H1 (cell line): ENCODE measurements around the gene ZNF516. TPM values are rescaled to one million over a fixed set of nuclear protein-coding genes. Genes with fewer than 3 reads are reported as not detected.
A peak's percentile ranks its signal among the peaks of the same experiment; 100 is the strongest.

Experiments
- CTCF ChIA-PET: fragments of 300-600 bp; sonication (Branson Sonifier 250); formaldehyde crosslinking; loops from one replicate; lab custom pipeline; 2021; ENCODE audit not compliant: partially characterized antibody; lab: Charles Lee
- POLR2A ChIA-PET: fragments of 300-600 bp; sonication (Branson Sonifier 250); formaldehyde crosslinking; loops from one replicate; lab custom pipeline; 2021; ENCODE audit warnings: inconsistent platforms; ENCODE audit not compliant: partially characterized antibody; lab: Charles Lee
- DNase-seq, 2 experiments: peaks; one replicate each; pipeline versions ENCODE4 v3.0.0 to v3.0.0-alpha.2; 2010 to 2022; ENCODE audit warnings: low spot score in 2 of 2, low read depth in 1 of 2, mixed read lengths in 1 of 2
- FAIRE-seq: peaks from 2 replicates; lab custom pipeline; 2011; peaks lifted over from hg19 to GRCh38; lab: Jason Lieb, UNC
- H2AFZ ChIP-seq: 2 replicates; pipeline ENCODE4 v1.8.1; 2012; ENCODE audit warnings: low read length, inconsistent platforms
- H2AK5ac ChIP-seq: 2 replicates; pipeline ENCODE4 v1.6.1; 2013; ENCODE audit warnings: low read depth, low read length
- H2BK120ac ChIP-seq: replicated peaks from 2 replicates; pipeline ENCODE3; 2013; ENCODE audit warnings: low read depth, low read length, inconsistent platforms
- H2BK12ac ChIP-seq: 2 replicates; pipeline ENCODE4 v1.6.1; 2013; ENCODE audit warnings: low read depth, low read length
- H2BK15ac ChIP-seq: 2 replicates; pipeline ENCODE4 v1.6.1; 2013; ENCODE audit warnings: low read length
- H2BK20ac ChIP-seq: 2 replicates; pipeline ENCODE4 v1.6.1; 2013; ENCODE audit warnings: low read length
- H2BK5ac ChIP-seq: 2 replicates; pipeline ENCODE4 v1.6.1; 2013; ENCODE audit warnings: low read depth, low read length
- H3K14ac ChIP-seq: 2 replicates; pipeline ENCODE4 v1.6.1; 2013; ENCODE audit warnings: inconsistent platforms; ENCODE audit not compliant: insufficient read length
- H3K18ac ChIP-seq: 2 replicates; pipeline ENCODE4 v1.6.1; 2013; ENCODE audit warnings: low read length; ENCODE audit errors: extremely low read depth
- H3K23ac ChIP-seq: 2 replicates; pipeline ENCODE4 v1.6.1; 2013; ENCODE audit warnings: inconsistent platforms; ENCODE audit not compliant: insufficient read length
- H3K23me2 ChIP-seq: 2 replicates; pipeline ENCODE4 v1.6.1; 2013; ENCODE audit warnings: low read depth, low read length
- H3K27ac ChIP-seq: 2 replicates; pipeline ENCODE4 v1.6.1; 2011; ENCODE audit warnings: low read depth, low read length, inconsistent platforms
- H3K27me3 ChIP-seq, 4 experiments: replicated peaks in 1 of 4; 1 replicate in 1 of 4; 2 replicates in 3 of 4; pipeline versions ENCODE4 v1.6.1 to v1.8.1; 2011 to 2013; ENCODE audit warnings: low read length in 3 of 4, mild to moderate bottlenecking in 3 of 4, inconsistent platforms in 2 of 4, mixed read lengths in 2 of 4, moderate library complexity in 1 of 4; ENCODE audit not compliant: control insufficient read depth in 3 of 4, insufficient read depth in 3 of 4; ENCODE audit errors: extremely low read depth in 1 of 4
- H3K36me3 ChIP-seq, 4 experiments: 2 replicates each; pipeline versions ENCODE4 v1.6.1 to v1.8.1; 2011 to 2013; ENCODE audit warnings: mild to moderate bottlenecking in 4 of 4, low read length in 3 of 4, moderate library complexity in 2 of 4, control low read depth in 1 of 4, inconsistent platforms in 1 of 4; ENCODE audit not compliant: insufficient read depth in 4 of 4, control insufficient read depth in 2 of 4
- H3K4ac ChIP-seq: replicated peaks from 2 replicates; pipeline ENCODE3; 2013; ENCODE audit warnings: low read length, low read depth, mixed read lengths, inconsistent platforms; ENCODE audit not compliant: insufficient read length
- H3K4me1 ChIP-seq, 4 experiments: replicated peaks in 1 of 4; 1 replicate in 1 of 4; 2 replicates in 3 of 4; pipeline versions ENCODE4 v1.6.1 to v1.8.1; 2011 to 2013; ENCODE audit warnings: low read length in 3 of 4, inconsistent platforms in 2 of 4, mixed read lengths in 1 of 4; ENCODE audit not compliant: insufficient read depth in 4 of 4, control insufficient read depth in 3 of 4
- H3K4me2 ChIP-seq, 2 experiments: 2 replicates each; pipeline versions ENCODE4 v1.6.1 to v1.8.1; 2011 to 2013; ENCODE audit warnings: low read depth in 2 of 2, low read length in 2 of 2, control low read depth in 1 of 2, inconsistent platforms in 1 of 2, mild to moderate bottlenecking in 1 of 2; ENCODE audit not compliant: insufficient read depth in 1 of 2
- H3K4me3 ChIP-seq, 4 experiments: fragments of 200-600, 300-600 bp in 1 of 4; sonication (generic), shearing (Covaris generic), sonication (Bioruptor Twin) in 1 of 4; 2 replicates each; pipeline versions ENCODE4 v1.5.1 to v1.8.1; 2011 to 2016; ENCODE audit warnings: low read length in 4 of 4, low read depth in 3 of 4, control low read depth in 2 of 4, inconsistent platforms in 2 of 4, mild to moderate bottlenecking in 2 of 4, mixed read lengths in 1 of 4, moderate library complexity in 1 of 4; ENCODE audit not compliant: insufficient read depth in 2 of 4; ENCODE audit errors: extremely low read depth in 1 of 4
- H3K56ac ChIP-seq: replicated peaks from 2 replicates; pipeline ENCODE3; 2013; ENCODE audit warnings: low read depth, mild to moderate bottlenecking, mixed read lengths, low read length, inconsistent platforms; ENCODE audit not compliant: insufficient read length
- H3K79me1 ChIP-seq: 2 replicates; pipeline ENCODE4 v1.6.1; 2013; ENCODE audit warnings: low read depth, low read length, control low read depth
- H3K79me2 ChIP-seq, 2 experiments: 2 replicates each; pipeline versions ENCODE4 v1.6.1 to v1.8.1; 2012 to 2013; ENCODE audit warnings: low read length in 2 of 2, mild to moderate bottlenecking in 2 of 2, inconsistent platforms in 1 of 2; ENCODE audit not compliant: insufficient read depth in 2 of 2, control insufficient read depth in 1 of 2
- H3K9ac ChIP-seq, 4 experiments: replicated peaks in 1 of 4; 1 replicate in 1 of 4; 2 replicates in 3 of 4; pipeline versions ENCODE4 v1.6.1 to v1.8.1; 2011 to 2013; ENCODE audit warnings: low read depth in 3 of 4, low read length in 3 of 4, control low read depth in 2 of 4, mild to moderate bottlenecking in 2 of 4, moderate library complexity in 2 of 4, inconsistent platforms in 1 of 4; ENCODE audit errors: extremely low read depth in 1 of 4
- H3K9me3 ChIP-seq, 2 experiments: 2 replicates each; pipeline versions ENCODE4 v1.6.1 to v1.8.1; 2012 to 2013; ENCODE audit warnings: mild to moderate bottlenecking in 2 of 2, moderate library complexity in 2 of 2, control low read depth in 1 of 2, inconsistent platforms in 1 of 2, low read depth in 1 of 2, low read length in 1 of 2, mixed read lengths in 1 of 2; ENCODE audit not compliant: insufficient read depth in 2 of 2
- H4K20me1 ChIP-seq, 2 experiments: replicated peaks in 1 of 2; 2 replicates each; pipeline versions ENCODE3 to v1.8.1; 2011 to 2013; ENCODE audit warnings: inconsistent platforms in 2 of 2, low read length in 2 of 2, mild to moderate bottlenecking in 1 of 2; ENCODE audit not compliant: insufficient read depth in 2 of 2, control insufficient read depth in 1 of 2
- H4K5ac ChIP-seq: 2 replicates; pipeline ENCODE4 v1.6.1; 2013; ENCODE audit warnings: low read length, low read depth, mixed read lengths, inconsistent platforms; ENCODE audit not compliant: insufficient read length
- H4K8ac ChIP-seq: 2 replicates; pipeline ENCODE4 v1.8.0; 2013; ENCODE audit warnings: mild to moderate bottlenecking, moderate library complexity, low read length, inconsistent platforms; ENCODE audit not compliant: insufficient read depth; ENCODE audit errors: extremely low read depth
- H4K91ac ChIP-seq: replicated peaks from 2 replicates; pipeline ENCODE3; 2013; ENCODE audit warnings: low read length, mixed read lengths, inconsistent platforms; ENCODE audit not compliant: insufficient read length
- GTF2F1 ChIP-seq: IDR thresholded peaks from 2 replicates; pipeline ENCODE4 v1.6.1; 2012; ENCODE audit warnings: low read depth, low read length, improper control_type of control experiment, borderline replicate concordance
- POLR2A ChIP-seq, 2 experiments: IDR thresholded peaks; 1 replicate in 1 of 2; 2 replicates in 1 of 2; pipeline ENCODE4 v1.6.1; 2011; ENCODE audit warnings: low read depth in 2 of 2, low read length in 2 of 2, mild to moderate bottlenecking in 2 of 2; ENCODE audit errors: control extremely low read depth in 1 of 2
- SRF ChIP-seq: IDR thresholded peaks from 2 replicates; pipeline ENCODE4 v1.6.1; 2011; ENCODE audit warnings: mild to moderate bottlenecking, low read depth, low read length, moderate library complexity
- TAF1 ChIP-seq: IDR thresholded peaks from 2 replicates; pipeline ENCODE4 v1.6.1; 2011; ENCODE audit warnings: mild to moderate bottlenecking, low read depth, low read length
- ZNF274 ChIP-seq: IDR thresholded peaks from 2 replicates; pipeline ENCODE4 v1.7.0; 2012; ENCODE audit warnings: low read length, borderline replicate concordance; ENCODE audit errors: extremely low read depth
- WGBS, 2 experiments: shearing (Covaris generic) in 1 of 2; methylation state at CpG; one replicate each; pipeline versions ENCODE4 v1.1.6 to v1.1.7; 2013 to 2015; ENCODE audit warnings: low lambda C conversion rate in 2 of 2, mixed read lengths in 2 of 2, inconsistent platforms in 1 of 2, low coverage in 1 of 2, missing lambda C conversion rate in 1 of 2; ENCODE audit not compliant: insufficient replicate concordance in 2 of 2, insufficient coverage in 1 of 2, insufficient read length in 1 of 2; ENCODE audit errors: extremely low coverage in 1 of 2, missing lambda C conversion rate in 1 of 2; 5-methylcytosine and 5-hydroxymethylcytosine counted together
- polyA plus RNA-seq, 7 experiments: library from polyadenylated mRNA; depleted of rRNA in 3 of 7; stranded (reverse) in 5 of 7; unstranded in 2 of 7; fragments of >200 nt in 5 of 7; fragments of 200-250 nt in 2 of 7; gene quantifications; 1 replicate in 5 of 7; 2 replicates in 1 of 7; 4 replicates in 1 of 7; pipeline versions ENCODE4 v1.2.1 to v1.2.3, GENCODE V29; 2011 to 2013; ENCODE audit warnings: missing spikeins in 2 of 7, mixed read lengths in 2 of 7
- total RNA-seq: library from RNA; stranded (reverse); fragmentation: NEBNext Ultra II Directional; extraction: Animal tissue kit (Norgen Biotek cat#: 25700); gene quantifications from 2 replicates; pipeline ENCODE4 v1.2.1, GENCODE V29; 2021

Gene ZNF516
- total and polyA plus RNA-seq, 2 of the 8 experiments (the other 6 are each of a cell fraction or from before 2014, with no cell fraction given): 7.3 to 17.0 TPM

- H3K14ac ChIP-seq: no peak overlapping the region
- no peak overlapping the region for H2BK20ac ChIP-seq
- H3K79me2 ChIP-seq: peaks cover 0 to 26% of the 10 kb centered on the region in 2 experiments; a peak in 1 of 4 replicates
- H4K91ac ChIP-seq: no peak overlapping the region
- H2BK12ac ChIP-seq: no peak overlapping the region
- no peak overlapping the region; a peak in 1 of 7 replicates for H3K9ac ChIP-seq
- H3K27me3 ChIP-seq: peaks cover 0 to 22% (median 15%) of the 10 kb centered on the region in 4 experiments; a peak in 5 of 7 replicates
- peaks cover 5 to 10% of the 10 kb centered on the region in 2 experiments for H4K20me1 ChIP-seq
- H2AFZ ChIP-seq: no peak overlapping the region
- H2BK15ac ChIP-seq: no peak overlapping the region
- no peak overlapping the region for H4K5ac ChIP-seq
- peak overlapping the region in 1 of 4 experiments; percentile 62; a peak in 1 of 8 replicates for H3K4me3 ChIP-seq
- peak overlapping the region; percentile 91 to 92; a peak in 3 of 4 replicates for H3K4me2 ChIP-seq
- no peaks in the 10 kb centered on the region for H3K36me3 ChIP-seq
- no peak for DNase-seq
- H3K79me1 ChIP-seq: no peaks in the 10 kb centered on the region; the same call in 1 of the 2 replicates
- H2BK120ac ChIP-seq: no peak overlapping the region
- peaks cover 13% of the 10 kb centered on the region for H3K23me2 ChIP-seq
- FAIRE-seq: no peak
- H3K9me3 ChIP-seq: no peaks in the 10 kb centered on the region
- peaks cover 8 to 20% (median 17%) of the 10 kb centered on the region in 4 experiments for H3K4me1 ChIP-seq
- no peak for TF ChIP-seq POLR2A (IDR thresholded peaks at IDR 0.05; ENCODE audit: control extremely low read depth in 1 of 2, low read depth in 2 of 2, low read length in 2 of 2)
- no peak for TF ChIP-seq SRF
- no peak for TF ChIP-seq GTF2F1
- no peak for TF ChIP-seq TAF1
- no peak for TF ChIP-seq ZNF274
- no peak overlapping the region for H3K56ac ChIP-seq
- 27% methylated on average over 7 of the region's 7 CpGs; no CpG with 5 or more reads in 1 of the 2 experiments for WGBS, 2 experiments
- no peak overlapping the region for H2AK5ac ChIP-seq
- no peak overlapping the region for H4K8ac ChIP-seq
- no peak overlapping the region for H3K4ac ChIP-seq
- no peak overlapping the region for H2BK5ac ChIP-seq
- no peak overlapping the region for H3K23ac ChIP-seq
- CTCF ChIA-PET: interaction anchor here (1.3 to 3.0 kb wide), 4 partner anchors 23 to 54 kb away, joined by 4 to 9 read pairs (median 6); no protein-coding TSS in a partner anchor
- POLR2A ChIA-PET: interaction anchor here (1.0 to 1.1 kb wide), 2 partner anchors 37 to 40 kb away, joined by 3 to 4 read pairs; no protein-coding TSS in a partner anchor
- H3K18ac ChIP-seq: no peak overlapping the region
- no peak overlapping the region for H3K27ac ChIP-seq
Measured at GRCh38 chr18:76453057-76453561, 41.9 kb downstream of the ZNF516 start.
